H9 (cell line): ENCODE results near the gene EFCAB6. TPM values are rescaled to one million over a fixed set of nuclear protein-coding genes. Genes with fewer than 3 reads are reported as not detected.
A peak's percentile ranks its signal among the peaks of the same experiment; 100 is the strongest.

Source experiments
- DNase-seq: peaks from one replicate; pipeline ENCODE4 v3.0.0-alpha.2; 2017
- H2AFZ ChIP-seq: one replicate; pipeline ENCODE4 v1.6.1; 2013; ENCODE audit warnings: mild to moderate bottlenecking, low read length, control low read depth, moderate library complexity
- H2AK5ac ChIP-seq: 2 replicates; pipeline ENCODE4 v1.6.1; 2013; ENCODE audit warnings: low read length, control low read depth, mixed read lengths; ENCODE audit not compliant: insufficient read length
- H2BK120ac ChIP-seq: one replicate; pipeline ENCODE4 v1.6.1; 2013; ENCODE audit warnings: low read depth, mild to moderate bottlenecking, low read length, control low read depth, inconsistent platforms; ENCODE audit not compliant: poor library complexity, severe bottlenecking
- H2BK12ac ChIP-seq: 2 replicates; pipeline ENCODE4 v1.6.1; 2013; ENCODE audit warnings: low read length, control low read depth, mixed read lengths, low read depth; ENCODE audit not compliant: insufficient read length
- H2BK15ac ChIP-seq: 2 replicates; pipeline ENCODE4 v1.6.1; 2013; ENCODE audit warnings: low read depth, low read length, control low read depth
- H2BK20ac ChIP-seq: one replicate; pipeline ENCODE4 v1.6.1; 2013; ENCODE audit warnings: low read depth, mild to moderate bottlenecking, low read length, control low read depth, inconsistent platforms; ENCODE audit not compliant: poor library complexity, severe bottlenecking
- H2BK5ac ChIP-seq: 2 replicates; pipeline ENCODE4 v1.6.1; 2013; ENCODE audit warnings: low read length, control low read depth, mixed read lengths; ENCODE audit not compliant: insufficient read length
- H3K14ac ChIP-seq: 2 replicates; pipeline ENCODE4 v1.6.1; 2013; ENCODE audit warnings: low read length, control low read depth; ENCODE audit not compliant: insufficient read depth
- H3K18ac ChIP-seq: 2 replicates; pipeline ENCODE4 v1.6.1; 2013; ENCODE audit warnings: low read depth, mild to moderate bottlenecking, mixed read lengths, low read length, control low read depth; ENCODE audit not compliant: insufficient read length
- H3K23ac ChIP-seq: 2 replicates; pipeline ENCODE4 v1.6.1; 2013; ENCODE audit warnings: low read length, control low read depth, mixed read lengths, low read depth; ENCODE audit not compliant: insufficient read length
- H3K23me2 ChIP-seq: 2 replicates; pipeline ENCODE4 v1.6.1; 2013; ENCODE audit warnings: low read depth, mild to moderate bottlenecking, mixed read lengths, low read length, control low read depth; ENCODE audit not compliant: insufficient read length, poor library complexity, severe bottlenecking
- H3K27ac ChIP-seq: 2 replicates; pipeline ENCODE4 v1.5.1; 2013; ENCODE audit warnings: low read length, control low read depth, mixed read lengths, low read depth; ENCODE audit not compliant: insufficient read length
- H3K27me3 ChIP-seq: 2 replicates; pipeline ENCODE4 v1.6.1; 2013; ENCODE audit warnings: low read length, control low read depth, inconsistent platforms; ENCODE audit not compliant: insufficient read depth
- H3K4ac ChIP-seq: 2 replicates; pipeline ENCODE4 v1.6.1; 2013; ENCODE audit warnings: low read depth, mild to moderate bottlenecking, control low read depth, inconsistent platforms, low read length, moderate library complexity
- H3K4me1 ChIP-seq: 2 replicates; pipeline ENCODE4 v1.6.1; 2013; ENCODE audit warnings: low read length, control low read depth, inconsistent platforms; ENCODE audit not compliant: insufficient read depth
- H3K4me2 ChIP-seq: 2 replicates; pipeline ENCODE4 v1.6.1; 2013; ENCODE audit warnings: low read length, control low read depth, mixed read lengths; ENCODE audit not compliant: insufficient read length, insufficient read depth
- H3K56ac ChIP-seq: 2 replicates; pipeline ENCODE4 v1.6.1; 2013; ENCODE audit warnings: low read depth, mild to moderate bottlenecking, mixed read lengths, low read length, control low read depth; ENCODE audit not compliant: insufficient read length
- H3K79me1 ChIP-seq: 2 replicates; pipeline ENCODE4 v1.6.1; 2013; ENCODE audit warnings: low read depth, mild to moderate bottlenecking, moderate library complexity, low read length, control low read depth, inconsistent platforms; ENCODE audit not compliant: insufficient read depth, poor library complexity, severe bottlenecking
- H3K79me2 ChIP-seq: 2 replicates; pipeline ENCODE4 v1.6.1; 2013; ENCODE audit warnings: low read length, control low read depth, inconsistent platforms; ENCODE audit not compliant: insufficient read depth
- H3K9ac ChIP-seq: 2 replicates; pipeline ENCODE4 v1.6.1; 2013; ENCODE audit warnings: low read length, control low read depth, mixed read lengths; ENCODE audit not compliant: insufficient read length; ENCODE audit errors: extremely low read depth
- H3K9me3 ChIP-seq: one replicate; pipeline ENCODE4 v1.6.1; 2013; ENCODE audit warnings: low read depth, low read length, inconsistent platforms; ENCODE audit not compliant: control insufficient read depth
- H3T11ph ChIP-seq: one replicate; pipeline ENCODE4 v1.6.1; 2013; ENCODE audit warnings: mild to moderate bottlenecking, low read length, control low read depth, inconsistent platforms
- H4K20me1 ChIP-seq: one replicate; pipeline ENCODE4 v1.6.1; 2013; ENCODE audit not compliant: control insufficient read depth, insufficient read length, insufficient read depth
- H4K5ac ChIP-seq: 2 replicates; pipeline ENCODE4 v1.6.1; 2013; ENCODE audit warnings: low read depth, mild to moderate bottlenecking, mixed read lengths, low read length, control low read depth; ENCODE audit not compliant: insufficient read length
- H4K8ac ChIP-seq: replicated peaks from 2 replicates; pipeline ENCODE4 v1.6.1; 2013; ENCODE audit warnings: low read length, control low read depth, mixed read lengths, low read depth; ENCODE audit not compliant: insufficient read length
- H4K91ac ChIP-seq: 2 replicates; pipeline ENCODE4 v1.6.1; 2013; ENCODE audit warnings: low read depth, mild to moderate bottlenecking, moderate library complexity, mixed read lengths, low read length, control low read depth; ENCODE audit not compliant: insufficient read length
- H3K27ac Mint-ChIP-seq, 3 experiments: 2 replicates in 2 of 3; 3 replicates in 1 of 3; pipeline ENCODE4 v1.8.0; 2020 to 2021; ENCODE audit warnings: mixed read lengths in 3 of 3, mild to moderate bottlenecking in 1 of 3, moderate library complexity in 1 of 3
- H3K27me3 Mint-ChIP-seq: 2 replicates; pipeline ENCODE4 v1.8.0; 2021; ENCODE audit warnings: low read depth, mild to moderate bottlenecking, moderate library complexity, mixed read lengths
- H3K36me3 Mint-ChIP-seq, 3 experiments: 2 replicates in 2 of 3; 3 replicates in 1 of 3; pipeline ENCODE4 v1.8.0; 2020 to 2021; ENCODE audit warnings: low read depth in 3 of 3, mixed read lengths in 3 of 3; ENCODE audit not compliant: insufficient read depth in 1 of 3
- H3K4me1 Mint-ChIP-seq, 2 experiments: 2 replicates each; pipeline ENCODE4 v1.8.0; 2020; ENCODE audit warnings: mixed read lengths in 2 of 2
- H3K4me3 Mint-ChIP-seq, 2 experiments: 2 replicates in 1 of 2; 3 replicates in 1 of 2; pipeline ENCODE4 v1.8.0; 2020 to 2021; ENCODE audit warnings: mild to moderate bottlenecking in 2 of 2, mixed read lengths in 2 of 2, moderate library complexity in 1 of 2
- H3K9me3 Mint-ChIP-seq, 2 experiments: 2 replicates in 1 of 2; 3 replicates in 1 of 2; pipeline ENCODE4 v1.8.0; 2020; ENCODE audit warnings: mild to moderate bottlenecking in 2 of 2, mixed read lengths in 2 of 2, moderate library complexity in 1 of 2
- WGBS: extraction: QIAGEN DNeasy Blood & Tissue Kit; methylation state at CpG from one replicate; pipeline ENCODE4 v1.1.7; 2013; ENCODE audit warnings: missing lambda C conversion rate, low lambda C conversion rate, mixed read lengths; ENCODE audit not compliant: insufficient read length; ENCODE audit errors: extremely low coverage; 5-methylcytosine and 5-hydroxymethylcytosine counted together
- total RNA-seq: library from RNA; stranded (reverse); gene quantifications from 2 replicates; pipeline ENCODE4 v1.2.1, GENCODE V29; 2021
- TF ChIP-seq, protein P1 (sequence below): fragments of 200-600 bp; sonication (generic); conservative IDR thresholded peaks from 3 replicates; pipeline ENCODE4 v1.8.0; 2021; ENCODE audit warnings: antibody characterized with exemption, mild to moderate bottlenecking

Gene EFCAB6
- total RNA-seq, 1 experiment from 2014 or later, result 0.31 TPM

- H2AFZ ChIP-seq, result no peak overlapping the region
Observed at GRCh38 chr22:43630451-43630850, 181.7 kb downstream of the EFCAB6 start.

More at GRCh38 chr22:43630451-43630850, 181.7 kb downstream of the EFCAB6 start:
- peaks cover 3% of the 10 kb centered on the region for H3K23me2 ChIP-seq
- Mint-ChIP-seq H3K27ac (0 out of 7 replicates have a peak overlapping the region, but pooled peaks of 1 of the 3 experiments have one; percentile 3), H3K36me3 (no peaks in the 10 kb centered on the region), H3K4me1 (peaks cover 10 to 11% of the 10 kb centered on the region in 2 experiments), H3K4me3 (no peak overlapping the region), H3K27me3 (peaks cover 4% of the 10 kb centered on the region), H3K9me3 (no peaks in the 10 kb centered on the region)
- H2BK5ac ChIP-seq, result no peak overlapping the region
- H2BK20ac ChIP-seq, result no peak overlapping the region
- no peak overlapping the region for H3K56ac ChIP-seq
- H3K79me2 ChIP-seq, result no peaks in the 10 kb centered on the region
- H2BK120ac ChIP-seq, result no peak overlapping the region
- H4K5ac ChIP-seq, result no peak overlapping the region
- no peaks in the 10 kb centered on the region for H3K9me3 ChIP-seq
- no peak overlapping the region for H3K4ac ChIP-seq
- H3K14ac ChIP-seq, result no peak overlapping the region
- H3K27me3 ChIP-seq, result no peaks in the 10 kb centered on the region
- TF ChIP-seq, protein P1, sequence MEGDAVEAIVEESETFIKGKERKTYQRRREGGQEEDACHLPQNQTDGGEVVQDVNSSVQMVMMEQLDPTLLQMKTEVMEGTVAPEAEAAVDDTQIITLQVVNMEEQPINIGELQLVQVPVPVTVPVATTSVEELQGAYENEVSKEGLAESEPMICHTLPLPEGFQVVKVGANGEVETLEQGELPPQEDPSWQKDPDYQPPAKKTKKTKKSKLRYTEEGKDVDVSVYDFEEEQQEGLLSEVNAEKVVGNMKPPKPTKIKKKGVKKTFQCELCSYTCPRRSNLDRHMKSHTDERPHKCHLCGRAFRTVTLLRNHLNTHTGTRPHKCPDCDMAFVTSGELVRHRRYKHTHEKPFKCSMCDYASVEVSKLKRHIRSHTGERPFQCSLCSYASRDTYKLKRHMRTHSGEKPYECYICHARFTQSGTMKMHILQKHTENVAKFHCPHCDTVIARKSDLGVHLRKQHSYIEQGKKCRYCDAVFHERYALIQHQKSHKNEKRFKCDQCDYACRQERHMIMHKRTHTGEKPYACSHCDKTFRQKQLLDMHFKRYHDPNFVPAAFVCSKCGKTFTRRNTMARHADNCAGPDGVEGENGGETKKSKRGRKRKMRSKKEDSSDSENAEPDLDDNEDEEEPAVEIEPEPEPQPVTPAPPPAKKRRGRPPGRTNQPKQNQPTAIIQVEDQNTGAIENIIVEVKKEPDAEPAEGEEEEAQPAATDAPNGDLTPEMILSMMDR, result no peak
- no peak overlapping the region for H2BK12ac ChIP-seq
- H3K23ac ChIP-seq, result no peak overlapping the region
- H4K8ac ChIP-seq, result no peak overlapping the region
- no peak overlapping the region for H3K27ac ChIP-seq
- H3K79me1 ChIP-seq, result no peaks in the 10 kb centered on the region
- no peak overlapping the region for H3K4me2 ChIP-seq
- no peaks in the 10 kb centered on the region; the same call in 1 of the 2 replicates for H3K4me1 ChIP-seq
- H2BK15ac ChIP-seq, result no peak overlapping the region
- DNase-seq, result no peak
- H2AK5ac ChIP-seq, result no peak overlapping the region
- no peak overlapping the region for H4K91ac ChIP-seq
- no peaks in the 10 kb centered on the region for H4K20me1 ChIP-seq
- no peak overlapping the region for H3K18ac ChIP-seq
- no peak overlapping the region for H3T11ph ChIP-seq
- no peak overlapping the region for H3K9ac ChIP-seq
- WGBS, result no CpG with 5 or more reads among the region's 12 CpGs
